Tibial nerve (tissue), 3 donors: ENCODE results near the gene PLEKHG7.

Source experiments
- CTCF ChIP-seq, 5 experiments: fragments of 200-600 bp in 3 of 5; fragments of 450-650 bp in 2 of 5; sonication (generic) in 3 of 5; IDR thresholded peaks; one replicate each; pipeline ENCODE4 v1.5.1; 2016 to 2019; ENCODE audit warnings: antibody characterized with exemption in 5 of 5, mild to moderate bottlenecking in 3 of 5, moderate library complexity in 2 of 5
- POLR2A ChIP-seq, 2 donors: fragments of 450-650 bp; IDR thresholded peaks; one replicate each; pipeline ENCODE4 v1.6.1; 2017; ENCODE audit warnings: antibody characterized with exemption in 2 of 2, mild to moderate bottlenecking in 2 of 2, moderate library complexity in 2 of 2

GRCh38 chr12:92771001-92771400 is 68.2 kb downstream of the PLEKHG7 start:
- no peak for TF ChIP-seq POLR2A (IDR thresholded peaks at IDR 0.05)
- TF ChIP-seq CTCF (IDR thresholded peaks at IDR 0.05), result no peak
